Effector memory CD4-positive, alpha-beta T cell (primary cell): Measurements from ENCODE around the gene CRYBG3.

Experiments used
- DNase-seq, 3 donors: peaks; one replicate each; pipeline ENCODE4 v3.0.0-alpha.2; 2020
- H3K27ac ChIP-seq: 2 replicates; pipeline ENCODE4 v1.7.0; 2013; ENCODE audit warnings: mild to moderate bottlenecking, low read length, moderate library complexity; ENCODE audit not compliant: insufficient read depth, poor library complexity, severe bottlenecking
- H3K27me3 ChIP-seq: replicated peaks from 2 replicates; pipeline ENCODE4 v1.7.0; 2013; ENCODE audit warnings: mild to moderate bottlenecking, low read length; ENCODE audit not compliant: insufficient read depth, control insufficient read depth, poor library complexity, severe bottlenecking
- H3K36me3 ChIP-seq: 2 replicates; pipeline ENCODE4 v1.7.0; 2013; ENCODE audit warnings: mild to moderate bottlenecking, low read length, moderate library complexity; ENCODE audit not compliant: control insufficient read depth, insufficient read depth
- H3K4me1 ChIP-seq: 2 replicates; pipeline ENCODE4 v1.7.0; 2013; ENCODE audit warnings: low read length, mild to moderate bottlenecking; ENCODE audit not compliant: control insufficient read depth, insufficient read depth, poor library complexity, severe bottlenecking
- H3K4me3 ChIP-seq: 2 replicates; pipeline ENCODE4 v1.7.0; 2013; ENCODE audit warnings: low read length, low read depth, mild to moderate bottlenecking; ENCODE audit not compliant: insufficient read depth, poor library complexity, severe bottlenecking
- H3K9me3 ChIP-seq: 2 replicates; pipeline ENCODE4 v1.7.0; 2013; ENCODE audit warnings: mild to moderate bottlenecking, low read length, moderate library complexity; ENCODE audit not compliant: control insufficient read depth
- total RNA-seq, 3 donors: gene quantifications; one replicate each; lab custom pipeline; 2026; lab: John Stamatoyannopoulos, UW

The CRYBG3 gene
- 35.3 to 40.9 (median 40.3) reads per million in 3 donors for total RNA-seq

- Histone ChIP-seq H3K36me3 (no peaks in the 10 kb centered on the region), H3K27ac (peak within 1 kb of the TSS; percentile 45), H3K9me3 (no peaks in the 10 kb centered on the region), H3K27me3 (no peaks in the 10 kb centered on the region), H3K4me3 (peak within 1 kb of the TSS; percentile 81), H3K4me1 (no peaks in the 10 kb centered on the region)
- peak; percentile 60 to 71 (median 69) for DNase-seq
Observed at GRCh38 chr3:97821774-97822358, at the start of gene CRYBG3. Gene CRYBG3, plus strand, starts transcription at chr3:97822011. Its CDS starts 196 bp downstream, at chr3:97822207.

DNA sequence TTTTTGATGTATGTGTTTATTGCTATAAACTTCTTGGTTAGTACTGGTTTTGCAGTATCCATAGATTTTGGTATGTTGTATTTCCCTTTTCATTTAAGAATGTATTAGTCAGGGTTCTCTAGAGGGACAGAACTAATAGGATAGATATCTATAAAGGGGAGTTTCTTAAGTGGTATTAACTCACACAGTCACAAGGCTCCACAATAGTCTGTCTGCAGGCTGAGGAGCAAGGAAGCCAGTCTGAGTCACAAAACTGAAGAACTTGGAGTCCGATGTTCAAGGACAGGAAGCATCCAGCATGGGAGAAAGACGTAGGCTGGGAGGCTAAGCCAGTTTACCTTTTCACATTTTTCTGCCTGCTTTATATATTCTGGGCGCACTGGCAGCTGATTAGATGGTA lies 48.9 kb upstream of the CRYBG3 start:
- H3K27me3 ChIP-seq, result no peaks in the 10 kb centered on the region
- no peaks in the 10 kb centered on the region for H3K4me1 ChIP-seq
- H3K4me3 ChIP-seq, result no peak overlapping the region
- no peak for DNase-seq
- H3K36me3 ChIP-seq, result no peaks in the 10 kb centered on the region
- no peak overlapping the region for H3K27ac ChIP-seq
- H3K9me3 ChIP-seq, result no peaks in the 10 kb centered on the region

GRCh38 chr3:97778152-97778551 lies 43.7 kb upstream of the CRYBG3 start:
- H3K27me3 ChIP-seq, result no peaks in the 10 kb centered on the region

GRCh38 chr3:97793420-97794019 lies 28.3 kb upstream of the CRYBG3 start:
- H3K4me1 ChIP-seq, result no peaks in the 10 kb centered on the region
- no peaks in the 10 kb centered on the region for H3K27me3 ChIP-seq
- H3K36me3 ChIP-seq, result no peaks in the 10 kb centered on the region
- H3K4me3 ChIP-seq, result no peak overlapping the region
- no peaks in the 10 kb centered on the region for H3K9me3 ChIP-seq
- H3K27ac ChIP-seq, result no peak overlapping the region
- DNase-seq, result no peak

More at GRCh38 chr3:97778152-97778551, 43.7 kb upstream of the CRYBG3 start:
- no peak for DNase-seq
- no peak overlapping the region for H3K27ac ChIP-seq
- H3K36me3 ChIP-seq, result no peaks in the 10 kb centered on the region
- H3K4me3 ChIP-seq, result no peak overlapping the region
- no peaks in the 10 kb centered on the region for H3K9me3 ChIP-seq
- no peaks in the 10 kb centered on the region for H3K4me1 ChIP-seq

- Histone ChIP-seq H3K27ac (no peak overlapping the region), H3K4me1 (no peaks in the 10 kb centered on the region), H3K27me3 (no peaks in the 10 kb centered on the region), H3K4me3 (no peak overlapping the region), H3K9me3 (no peaks in the 10 kb centered on the region), H3K36me3 (no peaks in the 10 kb centered on the region)
- DNase-seq, result no peak
Observed at GRCh38 chr3:97795951-97796350, 25.9 kb upstream of the CRYBG3 start.

DNA sequence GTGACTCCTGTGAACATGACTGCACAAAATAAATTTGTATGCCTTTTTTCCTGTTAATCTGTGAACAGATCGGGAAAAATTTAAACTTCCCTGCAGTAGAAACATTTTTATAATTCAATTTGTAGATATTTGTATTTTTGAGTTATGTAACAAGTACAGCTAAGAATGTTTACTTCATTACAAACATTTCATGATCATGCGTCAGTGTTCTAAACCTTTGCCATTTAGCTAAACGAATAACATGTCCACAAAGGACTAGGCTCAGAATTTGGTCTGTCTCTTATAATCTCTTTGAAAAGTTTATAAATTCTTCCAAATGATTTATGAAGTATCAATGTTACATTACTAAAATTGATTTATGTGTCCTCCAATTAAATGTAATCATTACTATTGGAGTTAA lies 17.3 kb upstream of the CRYBG3 start:
- no peak overlapping the region for H3K4me3 ChIP-seq
- H3K27me3 ChIP-seq, result no peaks in the 10 kb centered on the region
- no peaks in the 10 kb centered on the region for H3K9me3 ChIP-seq
- no peak overlapping the region for H3K27ac ChIP-seq
- H3K36me3 ChIP-seq, result no peaks in the 10 kb centered on the region
- H3K4me1 ChIP-seq, result no peaks in the 10 kb centered on the region
- DNase-seq, result no peak

- no peak for DNase-seq
Observed at GRCh38 chr3:97810779-97811390, 10.9 kb upstream of the CRYBG3 start.

DNA sequence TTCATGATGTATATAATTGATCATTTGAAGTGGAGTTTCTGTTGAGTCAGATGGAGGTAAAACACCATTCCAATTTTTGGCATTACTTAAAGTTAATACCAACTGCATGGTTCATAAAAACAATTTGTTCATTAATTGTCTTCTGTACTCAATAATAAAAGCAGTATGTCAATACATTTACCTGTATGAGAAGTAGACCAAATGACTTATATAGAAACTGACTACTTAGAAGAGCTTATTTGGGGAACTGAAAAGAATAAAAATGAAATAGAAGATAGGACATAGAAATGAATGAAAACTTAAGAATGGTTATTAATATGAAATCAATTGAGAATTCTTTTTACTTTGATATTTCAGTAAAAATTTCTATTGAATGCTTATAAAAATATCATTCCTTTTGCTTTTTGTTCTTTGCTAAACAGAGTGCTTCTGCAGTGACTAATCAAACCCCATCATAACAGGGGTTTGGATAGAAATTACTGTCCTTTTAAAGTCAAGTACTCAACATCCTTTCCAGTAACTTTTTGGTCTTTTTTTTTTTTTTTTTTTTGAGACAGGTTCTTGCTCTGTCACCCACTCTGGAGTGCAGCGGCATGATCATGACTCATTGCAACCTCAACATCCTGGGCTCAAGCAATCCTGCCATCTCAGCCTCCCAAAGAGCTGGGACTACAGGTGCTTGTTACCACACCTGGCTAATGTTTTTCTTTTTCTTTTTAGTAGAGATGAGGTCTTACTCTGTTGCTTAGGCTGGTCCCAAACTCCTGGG lies 6.5 kb upstream of the CRYBG3 start:
- H3K27ac ChIP-seq, result no peak overlapping the region
- no peaks in the 10 kb centered on the region for H3K4me1 ChIP-seq
- H3K36me3 ChIP-seq, result no peaks in the 10 kb centered on the region
- H3K27me3 ChIP-seq, result no peaks in the 10 kb centered on the region
- DNase-seq, result peak; percentile 2 to 45 (median 3)
- H3K4me3 ChIP-seq, result no peak overlapping the region
- no peaks in the 10 kb centered on the region for H3K9me3 ChIP-seq

More at GRCh38 chr3:97810779-97811390, 10.9 kb upstream of the CRYBG3 start:
- no peak overlapping the region for H3K4me3 ChIP-seq
- H3K9me3 ChIP-seq, result no peaks in the 10 kb centered on the region
- H3K27ac ChIP-seq, result no peak overlapping the region
- H3K27me3 ChIP-seq, result no peaks in the 10 kb centered on the region
- no peaks in the 10 kb centered on the region for H3K4me1 ChIP-seq
- H3K36me3 ChIP-seq, result no peaks in the 10 kb centered on the region

DNA sequence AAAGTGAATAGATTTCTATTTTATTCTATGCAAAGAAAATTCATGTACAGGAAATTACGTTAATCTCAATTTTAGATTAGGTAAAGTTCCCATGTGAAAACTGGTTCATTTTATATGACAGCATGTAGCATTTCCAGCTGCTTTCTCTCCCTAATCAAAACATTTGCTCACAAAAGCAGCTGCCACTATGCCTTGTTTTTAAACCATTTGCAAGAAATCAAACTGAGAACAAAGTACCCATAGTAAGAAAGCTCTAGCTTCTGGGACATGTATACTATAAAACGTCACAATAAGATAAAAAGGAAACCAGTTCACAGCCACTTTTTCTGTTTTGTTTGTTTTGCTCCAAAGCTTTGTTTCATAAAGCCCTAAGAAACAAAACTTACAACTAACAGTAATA lies 5.0 kb upstream of the CRYBG3 start:
- H3K9me3 ChIP-seq, result no peaks in the 10 kb centered on the region
- no peak overlapping the region for H3K27ac ChIP-seq
- DNase-seq, result no peak
- H3K36me3 ChIP-seq, result no peaks in the 10 kb centered on the region
- H3K4me3 ChIP-seq, result no peak overlapping the region
- H3K4me1 ChIP-seq, result no peaks in the 10 kb centered on the region
- H3K27me3 ChIP-seq, result no peaks in the 10 kb centered on the region

DNA sequence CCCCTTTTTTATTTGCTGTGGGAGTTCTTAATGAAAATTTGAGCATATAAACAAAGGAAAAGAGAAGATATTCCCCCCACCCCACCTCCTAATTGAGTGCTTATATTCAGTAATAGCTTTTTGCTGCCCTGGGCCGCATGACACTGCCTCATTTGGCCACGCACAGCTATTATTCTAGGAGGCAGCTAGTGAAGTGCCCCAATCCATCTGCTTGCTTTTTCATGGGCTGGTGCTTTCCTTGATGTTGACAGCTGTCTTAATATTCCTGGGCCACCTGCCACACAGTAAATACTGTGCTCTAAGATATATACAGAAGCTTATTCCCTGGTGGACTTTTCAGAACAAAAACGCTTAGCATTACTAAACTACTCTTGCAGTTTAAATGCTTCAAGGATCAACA lies 3.8 kb upstream of the CRYBG3 start:
- Histone ChIP-seq H3K36me3 (no peaks in the 10 kb centered on the region), H3K9me3 (no peaks in the 10 kb centered on the region), H3K4me1 (no peaks in the 10 kb centered on the region), H3K27me3 (no peaks in the 10 kb centered on the region), H3K27ac (no peak overlapping the region), H3K4me3 (no peak overlapping the region)
- DNase-seq, result no peak
